ENCODE results near the gene GOLGA7B.

The GOLGA7B gene

GRCh38 chr10:97814996-97815395, 34.6 kb upstream of the GOLGA7B start:
- TF ChIP-seq FOXM1 (IDR thresholded peaks at IDR 0.05; ENCODE audit: borderline replicate concordance, low read depth): no peak
- TF ChIP-seq NFIC (IDR thresholded peaks at IDR 0.05): no peak

- TF ChIP-seq EP300 (IDR thresholded peaks at IDR 0.05; ENCODE audit: borderline replicate concordance) (no peak), EGR1 (IDR thresholded peaks at IDR 0.05) (no peak), USF1 (IDR thresholded peaks at IDR 0.05) (no peak), CREB1 (IDR thresholded peaks at IDR 0.05; ENCODE audit: low read depth) (no peak), REST (IDR thresholded peaks at IDR 0.05; ENCODE audit: low read depth) (no peak), YY1 (IDR thresholded peaks at IDR 0.05; ENCODE audit: low read depth) (no peak), NFIC (IDR thresholded peaks at IDR 0.05) (no peak), CEBPB (IDR thresholded peaks at IDR 0.05) (no peak), MAX (IDR thresholded peaks at IDR 0.05) (no peak), FOXM1 (IDR thresholded peaks at IDR 0.05; ENCODE audit: borderline replicate concordance, low read depth) (no peak), TCF12 (IDR thresholded peaks at IDR 0.05; ENCODE audit: low read depth) (no peak), TAF1 (IDR thresholded peaks at IDR 0.05; ENCODE audit: low read depth) (no peak), ZBTB7A (IDR thresholded peaks at IDR 0.05; ENCODE audit: low read depth) (no peak), TEAD4 (IDR thresholded peaks at IDR 0.05) (no peak), RAD21 (IDR thresholded peaks at IDR 0.05; ENCODE audit: low read depth) (no peak)
These were observed 33.0 kb upstream of the GOLGA7B start for GRCh38 chr10:97816609-97817008.

- TF ChIP-seq TAF1 (IDR thresholded peaks at IDR 0.05; ENCODE audit: low read depth) (no peak), CREB1 (IDR thresholded peaks at IDR 0.05; ENCODE audit: low read depth) (no peak), TEAD4 (IDR thresholded peaks at IDR 0.05) (no peak), TCF12 (IDR thresholded peaks at IDR 0.05; ENCODE audit: low read depth) (no peak), ZBTB7A (IDR thresholded peaks at IDR 0.05; ENCODE audit: low read depth) (no peak), NFIC (IDR thresholded peaks at IDR 0.05) (no peak), EGR1 (IDR thresholded peaks at IDR 0.05) (no peak), CEBPB (IDR thresholded peaks at IDR 0.05) (no peak), REST (IDR thresholded peaks at IDR 0.05; ENCODE audit: low read depth) (no peak)
These were observed 31.1 kb upstream of the GOLGA7B start for GRCh38 chr10:97818572-97818971.

GRCh38 chr10:97820096-97820704, 29.4 kb upstream of the GOLGA7B start:
- TF ChIP-seq YY1 (IDR thresholded peaks at IDR 0.05; ENCODE audit: low read depth) (no peak), CREB1 (IDR thresholded peaks at IDR 0.05; ENCODE audit: low read depth) (no peak), MAX (IDR thresholded peaks at IDR 0.05) (no peak), NFIC (IDR thresholded peaks at IDR 0.05) (no peak), EP300 (IDR thresholded peaks at IDR 0.05; ENCODE audit: borderline replicate concordance) (no peak), CEBPB (IDR thresholded peaks at IDR 0.05) (no peak), FOXM1 (IDR thresholded peaks at IDR 0.05; ENCODE audit: borderline replicate concordance, low read depth) (no peak), TCF12 (IDR thresholded peaks at IDR 0.05; ENCODE audit: low read depth) (no peak), TAF1 (IDR thresholded peaks at IDR 0.05; ENCODE audit: low read depth) (no peak), EGR1 (IDR thresholded peaks at IDR 0.05) (no peak), USF1 (IDR thresholded peaks at IDR 0.05) (no peak), ZBTB7A (IDR thresholded peaks at IDR 0.05; ENCODE audit: low read depth) (no peak), RAD21 (IDR thresholded peaks at IDR 0.05; ENCODE audit: low read depth) (no peak), REST (IDR thresholded peaks at IDR 0.05; ENCODE audit: low read depth) (no peak), TEAD4 (IDR thresholded peaks at IDR 0.05) (no peak)

Measured in Ishikawa (cell line).